K562 (cell line): ENCODE measurements around the gene TM7SF2. TPM values are rescaled to one million over a fixed set of nuclear protein-coding genes. Genes with fewer than 3 reads are reported as not detected.

Experiments used
- CC2D1A ChIP-seq: fragments of 450-650 bp; IDR thresholded peaks from 2 replicates; pipeline ENCODE4 v1.6.1; 2017; ENCODE audit warnings: mild to moderate bottlenecking
- FOXA3 ChIP-seq, 2 experiments: fragments of 450-650 bp in 1 of 2; sonication (generic) in 1 of 2; formaldehyde crosslinking; IDR thresholded peaks in 1 of 2; conservative IDR thresholded peaks in 1 of 2; 2 replicates each; pipeline versions ENCODE4 v1.4.0 to v1.8.0; 2020 to 2022; ENCODE audit warnings: mild to moderate bottlenecking in 2 of 2, missing genetic modification reagents in 1 of 2
- FOXJ2 ChIP-seq: fragments of 200-800 bp; sonication (Bioruptor generic); IDR thresholded peaks from 2 replicates; pipeline ENCODE4 v1.6.1; 2016; ENCODE audit warnings: missing genetic modification characterization, missing compliant biosample characterization
- HMGN3 ChIP-seq: IDR thresholded peaks from 2 replicates; pipeline ENCODE4 v1.6.1; 2011; ENCODE audit warnings: borderline replicate concordance, low read depth, mild to moderate bottlenecking, mixed read lengths, low read length; ENCODE audit not compliant: insufficient read length; ENCODE audit errors: extremely low read depth
- KDM1A ChIP-seq, 2 experiments: fragments of 450-650 bp; IDR thresholded peaks; 2 replicates each; pipeline ENCODE4 v1.6.1; 2016; ENCODE audit warnings: mild to moderate bottlenecking in 2 of 2
- TEAD4 ChIP-seq, 2 experiments: sonication (generic) in 1 of 2; formaldehyde crosslinking in 1 of 2; IDR thresholded peaks; 2 replicates each; pipeline versions ENCODE4 v1.6.1 to v1.8.0; 2012 to 2022; ENCODE audit warnings: borderline replicate concordance in 1 of 2, inconsistent platforms in 1 of 2, low read length in 1 of 2, mild to moderate bottlenecking in 1 of 2, missing genetic modification reagents in 1 of 2
- ZNF830 ChIP-seq: fragments of 250-450 bp; sonication (Bioruptor Pico); IDR thresholded peaks from 2 replicates; pipeline ENCODE4 v1.5.0; 2021; ENCODE audit warnings: mild to moderate bottlenecking
- polyA plus RNA-seq, 8 experiments: library from polyadenylated mRNA; depleted of rRNA in 4 of 8; stranded (reverse) in 5 of 8; unstranded in 3 of 8; fragments of >200 nt; fragmentation: Nextera tagmentation in 2 of 8; fragmentation: Illumina TruSeq in 1 of 8; extraction: Ambion mirVana in 2 of 8; extraction: Trizol in 1 of 8; gene quantifications; 2 replicates each; pipeline versions ENCODE4 v1.2.1 to v1.2.3, GENCODE V29; 2011 to 2014; ENCODE audit warnings: inconsistent platforms in 1 of 8, missing spikeins in 1 of 8
- total RNA-seq, 7 experiments: library from RNA; depleted of rRNA in 6 of 7; stranded (reverse); fragments of >200 nt in 6 of 7; fragmentation: Illumina TruSeq in 2 of 7; extraction: Trizol in 2 of 7; gene quantifications; 2 replicates each; pipeline versions ENCODE4 v1.2.1 to v1.2.3, GENCODE V29; 2011 to 2021; ENCODE audit warnings: low replicate concordance in 1 of 7
- TF ChIP-seq, protein P1 (sequence below): sonication (generic); formaldehyde crosslinking; IDR thresholded peaks from 2 replicates; pipeline ENCODE4 v1.8.1; 2023; ENCODE audit warnings: mild to moderate bottlenecking, missing genetic modification reagents
- TF ChIP-seq, protein P2 (sequence below): sonication (generic); formaldehyde crosslinking; IDR thresholded peaks from 2 replicates; pipeline ENCODE4 v1.9.0; 2022; ENCODE audit warnings: mild to moderate bottlenecking, missing genetic modification reagents
- TF ChIP-seq, protein P3 (sequence below): fragments of 450-650 bp; IDR thresholded peaks from 2 replicates; pipeline ENCODE4 v1.6.1; 2016; ENCODE audit warnings: missing biosample characterization, missing genetic modification characterization
- TF ChIP-seq, protein P4 (sequence below): fragments of 450-650 bp; IDR thresholded peaks from 2 replicates; pipeline ENCODE4 v1.6.1; 2018; ENCODE audit warnings: mild to moderate bottlenecking, low read depth; ENCODE audit not compliant: partially characterized antibody

TM7SF2 gene
- total and polyA plus RNA-seq, 9 of the 15 experiments (the other 6 are each of a cell fraction or from before 2014, with no cell fraction given) = 1.2 to 22.0 (median 14.3) TPM

DNA sequence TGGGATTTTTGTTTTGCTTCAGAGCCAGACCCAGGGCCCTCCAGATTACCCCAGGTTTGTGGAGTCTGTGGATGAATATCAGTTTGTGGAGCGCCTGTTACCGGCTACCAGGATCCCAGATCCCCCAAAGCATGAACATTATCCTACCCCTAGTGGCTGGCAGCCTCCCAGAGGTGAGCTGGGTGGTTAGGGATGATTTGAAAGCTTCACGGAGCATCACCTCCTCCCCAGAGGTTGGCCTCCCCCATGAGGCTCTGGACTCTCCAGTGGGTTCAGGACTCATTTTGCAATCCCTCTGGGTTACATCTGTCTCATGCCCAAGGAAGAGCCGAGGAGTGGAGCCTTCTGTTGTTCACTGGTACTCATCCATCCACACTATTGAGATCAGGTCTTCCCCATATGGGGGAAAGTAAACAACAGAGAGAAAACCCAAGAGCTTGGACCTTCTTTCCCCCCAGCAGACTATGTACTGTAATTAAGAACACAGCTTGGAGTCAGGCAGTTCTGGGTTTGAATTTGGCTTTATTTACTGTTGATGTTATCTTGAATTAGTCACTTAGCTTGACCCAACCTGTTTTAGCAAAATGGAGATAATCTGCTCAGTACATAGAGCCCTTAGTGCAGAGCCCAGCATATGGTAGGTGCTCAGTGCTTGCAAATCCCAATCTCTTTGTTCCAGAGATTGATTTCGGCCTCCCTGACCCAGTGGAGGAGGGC is 13.0 kb downstream of the TM7SF2 start (continued):
- TF ChIP-seq, protein P1, sequence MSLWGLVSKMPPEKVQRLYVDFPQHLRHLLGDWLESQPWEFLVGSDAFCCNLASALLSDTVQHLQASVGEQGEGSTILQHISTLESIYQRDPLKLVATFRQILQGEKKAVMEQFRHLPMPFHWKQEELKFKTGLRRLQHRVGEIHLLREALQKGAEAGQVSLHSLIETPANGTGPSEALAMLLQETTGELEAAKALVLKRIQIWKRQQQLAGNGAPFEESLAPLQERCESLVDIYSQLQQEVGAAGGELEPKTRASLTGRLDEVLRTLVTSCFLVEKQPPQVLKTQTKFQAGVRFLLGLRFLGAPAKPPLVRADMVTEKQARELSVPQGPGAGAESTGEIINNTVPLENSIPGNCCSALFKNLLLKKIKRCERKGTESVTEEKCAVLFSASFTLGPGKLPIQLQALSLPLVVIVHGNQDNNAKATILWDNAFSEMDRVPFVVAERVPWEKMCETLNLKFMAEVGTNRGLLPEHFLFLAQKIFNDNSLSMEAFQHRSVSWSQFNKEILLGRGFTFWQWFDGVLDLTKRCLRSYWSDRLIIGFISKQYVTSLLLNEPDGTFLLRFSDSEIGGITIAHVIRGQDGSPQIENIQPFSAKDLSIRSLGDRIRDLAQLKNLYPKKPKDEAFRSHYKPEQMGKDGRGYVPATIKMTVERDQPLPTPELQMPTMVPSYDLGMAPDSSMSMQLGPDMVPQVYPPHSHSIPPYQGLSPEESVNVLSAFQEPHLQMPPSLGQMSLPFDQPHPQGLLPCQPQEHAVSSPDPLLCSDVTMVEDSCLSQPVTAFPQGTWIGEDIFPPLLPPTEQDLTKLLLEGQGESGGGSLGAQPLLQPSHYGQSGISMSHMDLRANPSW (CRISPR knock-in tag) = no peak
- TF ChIP-seq, protein P2, sequence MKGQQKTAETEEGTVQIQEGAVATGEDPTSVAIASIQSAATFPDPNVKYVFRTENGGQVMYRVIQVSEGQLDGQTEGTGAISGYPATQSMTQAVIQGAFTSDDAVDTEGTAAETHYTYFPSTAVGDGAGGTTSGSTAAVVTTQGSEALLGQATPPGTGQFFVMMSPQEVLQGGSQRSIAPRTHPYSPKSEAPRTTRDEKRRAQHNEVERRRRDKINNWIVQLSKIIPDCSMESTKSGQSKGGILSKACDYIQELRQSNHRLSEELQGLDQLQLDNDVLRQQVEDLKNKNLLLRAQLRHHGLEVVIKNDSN (CRISPR knock-in tag) = no peak
- no peak for TF ChIP-seq CC2D1A
- TF ChIP-seq ZNF830 (CRISPR knock-in tag) = no peak
- TF ChIP-seq HMGN3 = no peak
- TF ChIP-seq FOXJ2 = no peak
- peak; percentile 26 to 75; a peak in 1 of 4 replicates for TF ChIP-seq FOXA3 (CRISPR knock-in tag; conservative IDR thresholded peaks at IDR 0.05 in 1 of 2, IDR thresholded peaks at IDR 0.05 in 1 of 2)
- TF ChIP-seq, protein P3, sequence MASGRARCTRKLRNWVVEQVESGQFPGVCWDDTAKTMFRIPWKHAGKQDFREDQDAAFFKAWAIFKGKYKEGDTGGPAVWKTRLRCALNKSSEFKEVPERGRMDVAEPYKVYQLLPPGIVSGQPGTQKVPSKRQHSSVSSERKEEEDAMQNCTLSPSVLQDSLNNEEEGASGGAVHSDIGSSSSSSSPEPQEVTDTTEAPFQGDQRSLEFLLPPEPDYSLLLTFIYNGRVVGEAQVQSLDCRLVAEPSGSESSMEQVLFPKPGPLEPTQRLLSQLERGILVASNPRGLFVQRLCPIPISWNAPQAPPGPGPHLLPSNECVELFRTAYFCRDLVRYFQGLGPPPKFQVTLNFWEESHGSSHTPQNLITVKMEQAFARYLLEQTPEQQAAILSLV = no peak
- peak; percentile 62 to 65; a peak in 1 of 4 replicates for TF ChIP-seq KDM1A (IDR thresholded peaks at IDR 0.05)
- TF ChIP-seq, protein P4, sequence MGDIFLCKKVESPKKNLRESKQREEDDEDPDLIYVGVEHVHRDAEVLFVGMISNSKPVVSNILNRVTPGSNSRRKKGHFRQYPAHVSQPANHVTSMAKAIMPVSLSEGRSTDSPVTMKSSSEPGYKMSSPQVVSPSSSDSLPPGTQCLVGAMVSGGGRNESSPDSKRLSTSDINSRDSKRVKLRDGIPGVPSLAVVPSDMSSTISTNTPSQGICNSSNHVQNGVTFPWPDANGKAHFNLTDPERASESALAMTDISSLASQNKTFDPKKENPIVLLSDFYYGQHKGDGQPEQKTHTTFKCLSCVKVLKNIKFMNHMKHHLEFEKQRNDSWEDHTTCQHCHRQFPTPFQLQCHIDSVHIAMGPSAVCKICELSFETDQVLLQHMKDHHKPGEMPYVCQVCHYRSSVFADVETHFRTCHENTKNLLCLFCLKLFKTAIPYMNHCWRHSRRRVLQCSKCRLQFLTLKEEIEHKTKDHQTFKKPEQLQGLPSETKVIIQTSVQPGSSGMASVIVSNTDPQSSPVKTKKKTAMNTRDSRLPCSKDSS = no peak
- TF ChIP-seq TEAD4 (IDR thresholded peaks at IDR 0.05; ENCODE audit: low read length) = peak; percentile 37; the same call in 1 of the 2 replicates
- no peak for TF ChIP-seq TEAD4 (CRISPR knock-in tag; IDR thresholded peaks at IDR 0.05; ENCODE audit: borderline replicate concordance)
